GM12878 (cell line): Measurements from ENCODE around the gene AP3B1. TPM values are rescaled to one million over a fixed set of nuclear protein-coding genes. Genes with fewer than 3 reads are reported as not detected.

Experiments
- ATF7 ChIP-seq: fragments of 450-650 bp; IDR thresholded peaks from 2 replicates; pipeline ENCODE4 v1.6.1; 2016; ENCODE audit warnings: low read depth, mild to moderate bottlenecking
- CBX5 ChIP-seq: sonication (generic); IDR thresholded peaks from 2 replicates; pipeline ENCODE4 v1.6.1; 2016; ENCODE audit warnings: low read depth, moderate library complexity, mild to moderate bottlenecking, inconsistent platforms
- CEBPZ ChIP-seq: fragments of 150-350 bp; IDR thresholded peaks from 2 replicates; pipeline ENCODE4 v1.6.1; 2016; ENCODE audit warnings: low read depth, low read length
- CREB1 ChIP-seq: IDR thresholded peaks from 2 replicates; pipeline ENCODE4 v1.6.1; 2012; ENCODE audit warnings: low read depth, mild to moderate bottlenecking, inconsistent platforms
- CREM ChIP-seq: IDR thresholded peaks from 2 replicates; pipeline ENCODE4 v1.6.1; 2014; ENCODE audit warnings: antibody characterized with exemption, low read depth
- E2F4 ChIP-seq: IDR thresholded peaks from 2 replicates; pipeline ENCODE4 v1.6.1; 2012; ENCODE audit warnings: low read depth, low read length, improper control_type of control experiment
- EGR1 ChIP-seq, 2 experiments: IDR thresholded peaks; 1 replicate in 1 of 2; 2 replicates in 1 of 2; pipeline ENCODE4 v1.6.1; 2011 to 2012; ENCODE audit warnings: low read depth in 2 of 2, low read length in 2 of 2, borderline replicate concordance in 1 of 2, mild to moderate bottlenecking in 1 of 2, moderate library complexity in 1 of 2
- KAT2A ChIP-seq: conservative IDR thresholded peaks from 2 replicates; pipeline ENCODE4 v1.6.1; 2011; ENCODE audit warnings: low read depth, low read length; ENCODE audit not compliant: control insufficient read depth
- MTA2 ChIP-seq: fragments of 450-650 bp; IDR thresholded peaks from 2 replicates; pipeline ENCODE4 v1.6.1; 2016; ENCODE audit warnings: low read depth, mild to moderate bottlenecking, moderate library complexity
- REST ChIP-seq: IDR thresholded peaks from 2 replicates; pipeline ENCODE4 v1.6.1; 2012; ENCODE audit warnings: mild to moderate bottlenecking, low read depth, low read length
- SMC3 ChIP-seq: IDR thresholded peaks from 2 replicates; pipeline ENCODE4 v1.6.1; 2011; ENCODE audit warnings: low read length, improper control_type of control experiment, borderline replicate concordance
- TCF3 ChIP-seq: IDR thresholded peaks from 2 replicates; pipeline ENCODE4 v1.6.1; 2012; ENCODE audit warnings: low read depth, mild to moderate bottlenecking, low read length, borderline replicate concordance; ENCODE audit not compliant: insufficient read depth
- USF2 ChIP-seq: IDR thresholded peaks from 2 replicates; pipeline ENCODE4 v1.6.1; 2011; ENCODE audit warnings: low read depth, low read length, improper control_type of control experiment, borderline replicate concordance
- YBX1 ChIP-seq: fragments of 450-650 bp; IDR thresholded peaks from 2 replicates; pipeline ENCODE4 v1.6.1; 2016; ENCODE audit warnings: antibody characterized with exemption
- YY1 ChIP-seq: IDR thresholded peaks from 2 replicates; pipeline ENCODE4 v1.6.1; 2011; ENCODE audit warnings: low read depth, mild to moderate bottlenecking, low read length
- polyA plus RNA-seq, 11 experiments: library from polyadenylated mRNA; depleted of rRNA in 4 of 11; unstranded in 6 of 11; stranded (reverse) in 5 of 11; fragments of >200 nt; fragmentation: Nextera tagmentation in 4 of 11; fragmentation: Illumina TruSeq in 1 of 11; extraction: Ambion mirVana in 4 of 11; extraction: Trizol in 1 of 11; gene quantifications; 1 replicate in 1 of 11; 2 replicates in 10 of 11; pipeline versions ENCODE4 v1.2.1 to v1.2.3, GENCODE V29; 2011 to 2016; ENCODE audit warnings: inconsistent platforms in 2 of 11, missing spikeins in 2 of 11, low read depth in 1 of 11
- total RNA-seq, 4 experiments: library from RNA; depleted of rRNA in 3 of 4; stranded (reverse); fragments of >200 nt in 3 of 4; fragmentation: Illumina TruSeq in 1 of 4; extraction: Trizol in 1 of 4; gene quantifications; 2 replicates each; pipeline versions ENCODE4 v1.2.1 to v1.2.3, GENCODE V29; 2013 to 2021
- TF ChIP-seq, protein P1 (sequence below): fragments of 450-650 bp; IDR thresholded peaks from 2 replicates; pipeline ENCODE4 v1.6.1; 2014; ENCODE audit warnings: mild to moderate bottlenecking
- TF ChIP-seq, protein P2 (sequence below): fragments of 450-650 bp; IDR thresholded peaks from 2 replicates; pipeline ENCODE4 v1.6.1; 2016; ENCODE audit warnings: mild to moderate bottlenecking

The AP3B1 gene
- total and polyA plus RNA-seq, 10 of the 15 experiments (the other 5 are each of a cell fraction or from before 2014, with no cell fraction given), result 30.9 to 70.8 (median 46.0) TPM

DNA sequence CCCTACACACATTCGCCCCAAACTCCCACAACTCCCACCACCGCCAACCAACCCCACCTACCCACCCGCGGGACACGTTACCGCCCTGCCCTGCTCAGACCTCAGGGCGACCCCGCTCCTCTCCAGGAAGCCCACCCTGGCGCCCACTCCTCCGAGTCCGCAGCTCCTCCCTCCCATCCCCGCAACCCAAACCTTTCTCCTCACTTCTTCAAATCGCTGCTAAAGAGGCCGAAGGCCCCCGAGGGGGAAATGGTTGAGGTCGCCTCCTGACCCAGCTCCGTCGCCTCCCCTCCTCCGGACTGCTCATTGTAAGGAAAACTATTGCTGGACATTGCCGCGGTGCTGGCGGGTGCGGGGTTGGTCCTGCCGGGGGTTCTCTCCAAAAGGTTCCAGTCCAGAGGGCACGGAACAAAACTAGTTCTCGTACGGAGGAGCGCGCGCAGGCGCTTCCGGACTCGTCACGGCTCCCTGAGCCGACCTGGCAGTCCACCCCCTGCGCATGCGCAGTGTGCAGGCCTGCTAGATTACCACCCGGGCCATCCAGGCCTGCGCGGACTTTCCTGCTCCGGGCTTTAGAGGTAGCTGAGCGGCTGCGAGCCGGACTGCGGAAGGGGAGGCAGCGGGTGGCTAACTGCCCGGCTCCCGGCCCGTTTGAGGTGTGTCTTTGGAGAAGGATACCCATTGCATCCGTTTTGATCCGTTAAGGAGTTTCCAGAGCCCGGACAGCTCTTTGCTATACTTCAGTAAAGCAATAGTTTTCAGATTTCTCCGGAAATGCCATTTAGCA, at the start of gene AP3B1 (continued):
- peak; percentile 34; the same call in 1 of the 2 replicates for TF ChIP-seq CBX5
- no peak for TF ChIP-seq CEBPZ
- peak in 1 of 2 experiments; percentile 49; a peak in 1 of 3 replicates for TF ChIP-seq EGR1 (IDR thresholded peaks at IDR 0.05; ENCODE audit: borderline replicate concordance in 1 of 2, low read depth in 2 of 2, low read length in 2 of 2)
- no peak for TF ChIP-seq E2F4
- TF ChIP-seq TCF3, result 0 out of 2 replicates have a peak, but pooled peaks have one; percentile 12
- TF ChIP-seq ATF7, result peak; percentile 49; the same call in 1 of the 2 replicates
- peak; percentile 42; the same call in 1 of the 2 replicates for TF ChIP-seq CREM
- TF ChIP-seq USF2, result no peak
- TF ChIP-seq MTA2, result peak; percentile 22; the same call in 1 of the 2 replicates
- no peak for TF ChIP-seq SMC3
- peak; percentile 69; the same call in 1 of the 2 replicates for TF ChIP-seq YY1
- TF ChIP-seq, protein P1, sequence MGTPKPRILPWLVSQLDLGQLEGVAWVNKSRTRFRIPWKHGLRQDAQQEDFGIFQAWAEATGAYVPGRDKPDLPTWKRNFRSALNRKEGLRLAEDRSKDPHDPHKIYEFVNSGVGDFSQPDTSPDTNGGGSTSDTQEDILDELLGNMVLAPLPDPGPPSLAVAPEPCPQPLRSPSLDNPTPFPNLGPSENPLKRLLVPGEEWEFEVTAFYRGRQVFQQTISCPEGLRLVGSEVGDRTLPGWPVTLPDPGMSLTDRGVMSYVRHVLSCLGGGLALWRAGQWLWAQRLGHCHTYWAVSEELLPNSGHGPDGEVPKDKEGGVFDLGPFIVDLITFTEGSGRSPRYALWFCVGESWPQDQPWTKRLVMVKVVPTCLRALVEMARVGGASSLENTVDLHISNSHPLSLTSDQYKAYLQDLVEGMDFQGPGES, result 0 out of 2 replicates have a peak, but pooled peaks have one; percentile 5
- TF ChIP-seq, protein P2, sequence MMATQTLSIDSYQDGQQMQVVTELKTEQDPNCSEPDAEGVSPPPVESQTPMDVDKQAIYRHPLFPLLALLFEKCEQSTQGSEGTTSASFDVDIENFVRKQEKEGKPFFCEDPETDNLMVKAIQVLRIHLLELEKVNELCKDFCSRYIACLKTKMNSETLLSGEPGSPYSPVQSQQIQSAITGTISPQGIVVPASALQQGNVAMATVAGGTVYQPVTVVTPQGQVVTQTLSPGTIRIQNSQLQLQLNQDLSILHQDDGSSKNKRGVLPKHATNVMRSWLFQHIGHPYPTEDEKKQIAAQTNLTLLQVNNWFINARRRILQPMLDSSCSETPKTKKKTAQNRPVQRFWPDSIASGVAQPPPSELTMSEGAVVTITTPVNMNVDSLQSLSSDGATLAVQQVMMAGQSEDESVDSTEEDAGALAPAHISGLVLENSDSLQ, result peak; percentile 41; the same call in 1 of the 2 replicates
- TF ChIP-seq YBX1, result no peak
- TF ChIP-seq CREB1, result peak; percentile 68; the same call in 1 of the 2 replicates
- TF ChIP-seq KAT2A, result no peak
- no peak for TF ChIP-seq REST
